WERI-Rb-1 (cell line): ENCODE data around the gene CYB5D1.
A peak's percentile ranks its signal among the peaks of the same experiment; 100 is the strongest.

ENCODE experiments used
- DNase-seq: peaks from one replicate; pipeline ENCODE4 v3.0.0-alpha.2; 2020
- H3K27ac ChIP-seq: fragments of 250-450 bp; sonication (Bioruptor Pico); 2 replicates; pipeline ENCODE4 v1.5.1; 2020; ENCODE audit warnings: mild to moderate bottlenecking, moderate library complexity
- H3K27me3 ChIP-seq: fragments of 250-450 bp; sonication (Bioruptor Pico); 2 replicates; pipeline ENCODE4 v1.5.1; 2021; ENCODE audit warnings: mild to moderate bottlenecking, low read depth, moderate library complexity; ENCODE audit not compliant: insufficient read depth, severe bottlenecking
- H3K36me3 ChIP-seq: fragments of 250-450 bp; sonication (Bioruptor Pico); 2 replicates; pipeline ENCODE4 v1.5.1; 2020; ENCODE audit warnings: mild to moderate bottlenecking, moderate library complexity
- H3K4me3 ChIP-seq: 2 replicates; pipeline ENCODE4 v1.5.1; 2011; ENCODE audit warnings: low read depth, mild to moderate bottlenecking, control low read depth, low read length
- H3K9me3 ChIP-seq: fragments of 250-450 bp; sonication (Bioruptor Pico); 2 replicates; pipeline ENCODE4 v1.5.1; 2021; ENCODE audit warnings: mild to moderate bottlenecking, moderate library complexity; ENCODE audit not compliant: severe bottlenecking
- CTCF ChIP-seq: IDR thresholded peaks from 2 replicates; pipeline ENCODE4 v1.5.1; 2011; ENCODE audit warnings: low read depth, mild to moderate bottlenecking, control low read depth, inconsistent platforms, low read length

The CYB5D1 gene

GRCh38 chr17:7843257-7843535 is 14.6 kb upstream of the CYB5D1 start:
- TF ChIP-seq CTCF: no peak
- no peaks in the 10 kb centered on the region for H3K27me3 ChIP-seq
- DNase-seq: no peak
- peak overlapping the region; percentile 58 for H3K4me3 ChIP-seq
- H3K9me3 ChIP-seq: no peaks in the 10 kb centered on the region
- peaks cover 16% of the 10 kb centered on the region for H3K36me3 ChIP-seq
- H3K27ac ChIP-seq: peak overlapping the region; percentile 91

GRCh38 chr17:7843536-7844291 is 14.1 kb upstream of the CYB5D1 start:
- H3K27ac ChIP-seq: peak overlapping the region; percentile 91
- no peaks in the 10 kb centered on the region for H3K9me3 ChIP-seq
- no peak for TF ChIP-seq CTCF
- no peaks in the 10 kb centered on the region for H3K27me3 ChIP-seq
- peaks cover 18% of the 10 kb centered on the region for H3K36me3 ChIP-seq
- H3K4me3 ChIP-seq: peak overlapping the region; percentile 58
- DNase-seq: peak; percentile 81

GRCh38 chr17:7844292-7845154 is 13.3 kb upstream of the CYB5D1 start:
- Histone ChIP-seq H3K27me3 (no peaks in the 10 kb centered on the region), H3K4me3 (peak overlapping the region; percentile 58), H3K9me3 (no peaks in the 10 kb centered on the region), H3K36me3 (peaks cover 24% of the 10 kb centered on the region), H3K27ac (peak overlapping the region; percentile 91)
- TF ChIP-seq CTCF: no peak
- DNase-seq: peak; percentile 91

GRCh38 chr17:7845359-7846062 is 12.3 kb upstream of the CYB5D1 start:
- no peak overlapping the region for H3K27ac ChIP-seq
- TF ChIP-seq CTCF: no peak
- H3K9me3 ChIP-seq: no peaks in the 10 kb centered on the region
- H3K4me3 ChIP-seq: peak overlapping the region; percentile 58
- DNase-seq: no peak
- peaks cover 34% of the 10 kb centered on the region for H3K36me3 ChIP-seq
- no peaks in the 10 kb centered on the region for H3K27me3 ChIP-seq

GRCh38 chr17:7846063-7846735 is 11.6 kb upstream of the CYB5D1 start:
- no peak for TF ChIP-seq CTCF
- Histone ChIP-seq H3K4me3 (no peak overlapping the region), H3K9me3 (no peaks in the 10 kb centered on the region), H3K27ac (no peak overlapping the region), H3K27me3 (no peaks in the 10 kb centered on the region), H3K36me3 (peaks cover 39% of the 10 kb centered on the region)
- DNase-seq: peak; percentile 4
